C4-2B (cell line): Measurements from ENCODE around the gene NPLOC4.
"Not testable (repeated sequence)": the region's sequence is repeated elsewhere in the genome, so short reads cannot be mapped to it uniquely, and the experiment has no call there.

ENCODE experiments used
- H3K27ac ChIP-seq: fragments of 450-650 bp; 2 replicates; pipeline ENCODE4 v1.5.1; 2017
- CTCF ChIP-seq: fragments of 450-650 bp; conservative IDR thresholded peaks from 2 replicates; pipeline ENCODE4 v1.5.1; 2017; ENCODE audit warnings: mild to moderate bottlenecking
- ZFX ChIP-seq: fragments of 450-650 bp; IDR thresholded peaks from 2 replicates; pipeline ENCODE4 v1.6.1; 2017

The NPLOC4 gene

GRCh38 chr17:81535007-81535328 is 101.9 kb downstream of the NPLOC4 start:
- no peak for TF ChIP-seq ZFX
- TF ChIP-seq CTCF: no peak
- no peak overlapping the region for H3K27ac ChIP-seq

GRCh38 chr17:81534157-81535006 is 102.5 kb downstream of the NPLOC4 start:
- TF ChIP-seq CTCF (no peak), ZFX (no peak)
- no peak overlapping the region for H3K27ac ChIP-seq

GRCh38 chr17:81533339-81534141 is 103.4 kb downstream of the NPLOC4 start:
- no peak overlapping the region for H3K27ac ChIP-seq
- TF ChIP-seq ZFX (no peak), CTCF (no peak)

GRCh38 chr17:81532490-81533287 is 104.2 kb downstream of the NPLOC4 start:
- TF ChIP-seq ZFX (no peak), CTCF (no peak)
- H3K27ac ChIP-seq: no peak overlapping the region

GRCh38 chr17:81531998-81532404 is 104.9 kb downstream of the NPLOC4 start:
- not testable (repeated sequence) for H3K27ac ChIP-seq

GRCh38 chr17:81531013-81531412 is 105.9 kb downstream of the NPLOC4 start:
- H3K27ac ChIP-seq: not testable (repeated sequence)

- peak overlapping the region; percentile 52; the same call in 1 of the 2 replicates for H3K27ac ChIP-seq
- TF ChIP-seq CTCF: no peak
- TF ChIP-seq ZFX: no peak
These were observed 107.5 kb downstream of the NPLOC4 start for GRCh38 chr17:81529437-81529803.
